GM19023 (cell line): ENCODE data around the gene PRXL2C.
A peak's percentile ranks its signal among the peaks of the same experiment; 100 is the strongest.
"Not testable (repeated sequence)": the region's sequence is repeated elsewhere in the genome, so short reads cannot be mapped to it uniquely, and the experiment has no call there.

ENCODE experiments used
- ATAC-seq: cut with Tn5 transposase; IDR thresholded peaks from one replicate; pipeline ENCODE4 v1.9.1; 2021; ENCODE audit warnings: mild to moderate bottlenecking, moderate library complexity; ENCODE audit not compliant: unreplicated experiment

PRXL2C gene

GRCh38 chr9:96649620-96650324 is 5.3 kb downstream of the PRXL2C start:
- no peak for ATAC-seq

GRCh38 chr9:96646081-96646991 is 8.8 kb downstream of the PRXL2C start:
- no peak for ATAC-seq

- no peak for ATAC-seq
Measured at GRCh38 chr9:96644137-96644536, 11.0 kb downstream of the PRXL2C start.

GRCh38 chr9:96641514-96641913 is 13.6 kb downstream of the PRXL2C start:
- ATAC-seq = no peak

- ATAC-seq = no peak
Measured at GRCh38 chr9:96638606-96639364, 16.3 kb downstream of the PRXL2C start.

- ATAC-seq = no peak
Measured at GRCh38 chr9:96636368-96636767, 18.7 kb downstream of the PRXL2C start.

- ATAC-seq = not testable (repeated sequence)
Measured at GRCh38 chr9:96633579-96633978, 21.5 kb downstream of the PRXL2C start.

GRCh38 chr9:96626912-96627311 is 28.2 kb downstream of the PRXL2C start:
- ATAC-seq = no peak

GRCh38 chr9:96621618-96622017 is 33.5 kb downstream of the PRXL2C start:
- no peak for ATAC-seq

GRCh38 chr9:96620832-96621269 is 34.3 kb downstream of the PRXL2C start:
- ATAC-seq = no peak

GRCh38 chr9:96620181-96620514 is 35.0 kb downstream of the PRXL2C start:
- no peak for ATAC-seq

- peak; percentile 63 for ATAC-seq
Measured at GRCh38 chr9:96619491-96620180, 35.5 kb downstream of the PRXL2C start, which contains the start of gene CDC14B. Gene CDC14B (minus strand): TSS chr9:96619843. CDS start chr9:96619378, 465 bp downstream.

GRCh38 chr9:96619124-96619465 is 36.0 kb downstream of the PRXL2C start:
- no peak for ATAC-seq

- no peak for ATAC-seq
Measured at GRCh38 chr9:96618209-96619123, 36.7 kb downstream of the PRXL2C start.

- ATAC-seq = no peak
Measured at GRCh38 chr9:96617439-96618185, 37.5 kb downstream of the PRXL2C start.

GRCh38 chr9:96616817-96617438 is 38.2 kb downstream of the PRXL2C start:
- no peak for ATAC-seq

- ATAC-seq = no peak
Measured at GRCh38 chr9:96615411-96615810, 39.7 kb downstream of the PRXL2C start.

GRCh38 chr9:96614664-96615063 is 40.5 kb downstream of the PRXL2C start:
- ATAC-seq = not testable (repeated sequence)
